ENCODE data around the gene FFAR3. TPM values are rescaled to one million over a fixed set of nuclear protein-coding genes. Genes with fewer than 3 reads are reported as not detected.

FFAR3 gene
- total RNA-seq, 2 experiments from 2014 or later, result not detected

GRCh38 chr19:35313587-35313986 is 44.7 kb upstream of the FFAR3 start:
- peaks cover 3% of the 10 kb centered on the region for H3K4me1 ChIP-seq (ENCODE audit: insufficient read depth, low read length)
- no peaks in the 10 kb centered on the region for H3K27me3 Mint-ChIP-seq
- ChIA-PET CTCF (no interaction called here), POLR2A (no interaction called here)
- H3K4me3 Mint-ChIP-seq, result no peak overlapping the region
- ATAC-seq (ENCODE audit: poor library complexity) (no peak), DNase-seq (no peak)
- no peak for TF ChIP-seq CTCF (IDR thresholded peaks at IDR 0.05)
- H3K9me3 Mint-ChIP-seq, result no peaks in the 10 kb centered on the region
- no peaks in the 10 kb centered on the region for H3K36me3 Mint-ChIP-seq (ENCODE audit: low read depth)
- H3K27ac ChIP-seq (ENCODE audit: low read depth in 1 of 2, low read length in 2 of 2), result no peak overlapping the region
- no peaks in the 10 kb centered on the region for H3K4me1 Mint-ChIP-seq (ENCODE audit: low read depth)
- H3K27ac Mint-ChIP-seq, result no peak overlapping the region
- intact Hi-C loops (cut with DNase I, micrococcal nuclease), result no loop called here
- no peaks in the 10 kb centered on the region for H3K9me3 ChIP-seq (ENCODE audit: control insufficient read depth in 1 of 2, insufficient read depth in 1 of 2, low read length in 2 of 2)
- no peak overlapping the region for H3K4me3 ChIP-seq (ENCODE audit: low read length)
- H3K36me3 ChIP-seq (ENCODE audit: insufficient read depth, low read length), result no peaks in the 10 kb centered on the region
- H3K27me3 ChIP-seq (ENCODE audit: control insufficient read depth in 1 of 2, insufficient read depth in 2 of 2, low read length in 2 of 2), result no peaks in the 10 kb centered on the region

GRCh38 chr19:35314031-35314430 is 44.2 kb upstream of the FFAR3 start:
- Mint-ChIP-seq H3K27ac (no peak overlapping the region), H3K9me3 (no peaks in the 10 kb centered on the region), H3K4me1 (ENCODE audit: low read depth) (no peaks in the 10 kb centered on the region), H3K4me3 (no peak overlapping the region), H3K36me3 (ENCODE audit: low read depth) (no peaks in the 10 kb centered on the region), H3K27me3 (no peaks in the 10 kb centered on the region)
- no peak for TF ChIP-seq CTCF (IDR thresholded peaks at IDR 0.05)
- intact Hi-C loops (cut with DNase I, micrococcal nuclease), result no loop called here
- POLR2A ChIA-PET, result no interaction called here
- ATAC-seq (ENCODE audit: poor library complexity) (no peak), DNase-seq (no peak)
- Histone ChIP-seq H3K4me3 (ENCODE audit: low read length) (no peak overlapping the region), H3K27ac (ENCODE audit: low read depth in 1 of 2, low read length in 2 of 2) (no peak overlapping the region), H3K27me3 (ENCODE audit: control insufficient read depth in 1 of 2, insufficient read depth in 2 of 2, low read length in 2 of 2) (no peaks in the 10 kb centered on the region), H3K36me3 (ENCODE audit: insufficient read depth, low read length) (no peaks in the 10 kb centered on the region), H3K4me1 (ENCODE audit: insufficient read depth, low read length) (peaks cover 8% of the 10 kb centered on the region), H3K9me3 (ENCODE audit: control insufficient read depth in 1 of 2, insufficient read depth in 1 of 2, low read length in 2 of 2) (no peaks in the 10 kb centered on the region)
- CTCF ChIA-PET, result no interaction called here

- Histone ChIP-seq H3K36me3 (ENCODE audit: insufficient read depth, low read length) (no peaks in the 10 kb centered on the region), H3K9me3 (ENCODE audit: control insufficient read depth in 1 of 2, insufficient read depth in 1 of 2, low read length in 2 of 2) (no peaks in the 10 kb centered on the region), H3K27ac (ENCODE audit: low read depth in 1 of 2, low read length in 2 of 2) (no peak overlapping the region), H3K4me1 (ENCODE audit: insufficient read depth, low read length) (peaks cover 9% of the 10 kb centered on the region), H3K27me3 (ENCODE audit: control insufficient read depth in 1 of 2, insufficient read depth in 2 of 2, low read length in 2 of 2) (no peaks in the 10 kb centered on the region), H3K4me3 (ENCODE audit: low read length) (no peak overlapping the region)
- CTCF ChIA-PET, result no interaction called here
- H3K4me1 Mint-ChIP-seq (ENCODE audit: low read depth), result no peaks in the 10 kb centered on the region
- intact Hi-C loops (cut with DNase I, micrococcal nuclease), result no loop called here
- no peak overlapping the region for H3K4me3 Mint-ChIP-seq
- no peak overlapping the region for H3K27ac Mint-ChIP-seq
- ATAC-seq (ENCODE audit: poor library complexity), result no peak
- POLR2A ChIA-PET, result no interaction called here
- H3K9me3 Mint-ChIP-seq, result no peaks in the 10 kb centered on the region
- no peak for TF ChIP-seq CTCF (IDR thresholded peaks at IDR 0.05)
- no peaks in the 10 kb centered on the region for H3K27me3 Mint-ChIP-seq
- DNase-seq, result no peak
- no peaks in the 10 kb centered on the region for H3K36me3 Mint-ChIP-seq (ENCODE audit: low read depth)
Measured at GRCh38 chr19:35314858-35315470, 43.3 kb upstream of the FFAR3 start.
